Measurements from ENCODE around the gene GJA1. TPM values are rescaled to one million over a fixed set of nuclear protein-coding genes. Genes with fewer than 3 reads are reported as not detected.
A peak's percentile ranks its signal among the peaks of the same experiment; 100 is the strongest.
"Not testable (repeated sequence)": the region's sequence is repeated elsewhere in the genome, so short reads cannot be mapped to it uniquely, and the experiment has no call there.

The GJA1 gene
- 100 to 1,000 TPM; 237 to 425 (median 346) TPM for total RNA-seq

GRCh38 chr6:121435444-121436069 is at the start of gene GJA1:
Gene GJA1, plus strand, starts transcription at chr6:121435646. Its CDS starts 11,202 bp downstream, at chr6:121446848.
- peak within 1 kb of the TSS; percentile 56 for H3K4me3 ChIP-seq (ENCODE audit: low read depth, poor library complexity, severe bottlenecking)
- DNase-seq (ENCODE audit: low spot score in 2 of 2): peak in 1 of 2 donors; percentile 76
- intact Hi-C loops (cut with DNase I; ENCODE audit: low total_unique reads): loop anchor here (10.0 kb wide), 2 partner anchors 159 to 349 kb away; no protein-coding TSS in a partner anchor
- TF ChIP-seq CTCF (IDR thresholded peaks at IDR 0.05) (no peak), POLR2A (IDR thresholded peaks at IDR 0.05) (no peak)
- 9 to 12% methylated on average over 5 of the region's 5 CpGs for WGBS, 2 donors

- intact Hi-C loops (cut with DNase I; ENCODE audit: low total_unique reads); DNase-seq (ENCODE audit: low spot score in 2 of 2); H3K4me3 ChIP-seq (ENCODE audit: low read depth, poor library complexity, severe bottlenecking): not testable (repeated sequence)
- 93 to 96% methylated on average over 3 of the region's 3 CpGs for WGBS, 2 donors
Measured at GRCh38 chr6:121386551-121386950, 48.9 kb upstream of the GJA1 start.

GRCh38 chr6:121389419-121389818 is 46.0 kb upstream of the GJA1 start:
- 93 to 100% methylated on average over 3 of the region's 3 CpGs for WGBS, 2 donors
- TF ChIP-seq POLR2A (IDR thresholded peaks at IDR 0.05): no peak
- no peak for TF ChIP-seq CTCF (IDR thresholded peaks at IDR 0.05)
- intact Hi-C loops (cut with DNase I; ENCODE audit: low total_unique reads): no loop called here
- H3K4me3 ChIP-seq (ENCODE audit: low read depth, poor library complexity, severe bottlenecking): no peak overlapping the region
- no peak for DNase-seq (ENCODE audit: low spot score in 2 of 2)

- DNase-seq (ENCODE audit: low spot score in 2 of 2): no peak
- intact Hi-C loops (cut with DNase I; ENCODE audit: low total_unique reads): no loop called here
- TF ChIP-seq CTCF (IDR thresholded peaks at IDR 0.05): no peak
- TF ChIP-seq POLR2A (IDR thresholded peaks at IDR 0.05): no peak
- H3K4me3 ChIP-seq (ENCODE audit: low read depth, poor library complexity, severe bottlenecking): no peak overlapping the region
- WGBS, 2 donors: 79 to 80% methylated on average over 1 of the region's 1 CpG
Measured at GRCh38 chr6:121393731-121394505, 41.5 kb upstream of the GJA1 start.

GRCh38 chr6:121395736-121396135 is 39.7 kb upstream of the GJA1 start:
- DNase-seq (ENCODE audit: low spot score in 2 of 2): no peak
- intact Hi-C loops (cut with DNase I; ENCODE audit: low total_unique reads): no loop called here
- no peak overlapping the region for H3K4me3 ChIP-seq (ENCODE audit: low read depth, poor library complexity, severe bottlenecking)
- 87 to 90% methylated on average over 4 of the region's 4 CpGs for WGBS, 2 donors
- no peak for TF ChIP-seq CTCF (IDR thresholded peaks at IDR 0.05)
- no peak for TF ChIP-seq POLR2A (IDR thresholded peaks at IDR 0.05)

- intact Hi-C loops (cut with DNase I; ENCODE audit: low total_unique reads); DNase-seq (ENCODE audit: low spot score in 2 of 2); H3K4me3 ChIP-seq (ENCODE audit: low read depth, poor library complexity, severe bottlenecking): not testable (repeated sequence)
- WGBS, 2 donors: 91 to 92% methylated on average over 6 of the region's 6 CpGs
Measured at GRCh38 chr6:121397188-121397587, 38.3 kb upstream of the GJA1 start.
